Kidney (tissue), 14 donors: ENCODE results near the gene ARID1B. TPM values are rescaled to one million over a fixed set of nuclear protein-coding genes. Genes with fewer than 3 reads are reported as not detected.

Experiments used
- DNase-seq, 5 donors: peaks; one replicate each; pipeline ENCODE4 v3.0.0-alpha.2; 2013 to 2020
- FAIRE-seq: peaks from 2 replicates; lab custom pipeline; 2012; peaks lifted over from hg19 to GRCh38; lab: Jason Lieb, UNC
- H3K27ac ChIP-seq, 2 donors: one replicate each; pipeline ENCODE4 v1.7.0; 2013; ENCODE audit warnings: low read depth in 2 of 2, low read length in 2 of 2, inconsistent platforms in 1 of 2
- H3K27me3 ChIP-seq: one replicate; pipeline ENCODE4 v1.7.1; 2013; ENCODE audit warnings: low read length, inconsistent platforms; ENCODE audit not compliant: control insufficient read depth, insufficient read depth
- H3K36me3 ChIP-seq, 3 donors: one replicate each; pipeline versions ENCODE4 v1.7.0 to v1.7.1; 2013; ENCODE audit warnings: low read length in 3 of 3, control low read depth in 1 of 3, inconsistent platforms in 1 of 3; ENCODE audit not compliant: insufficient read depth in 3 of 3, control insufficient read depth in 2 of 3
- H3K4me1 ChIP-seq, 3 donors: one replicate each; pipeline versions ENCODE4 v1.7.0 to v1.7.1; 2013; ENCODE audit warnings: low read length in 3 of 3, inconsistent platforms in 1 of 3, low read depth in 1 of 3; ENCODE audit not compliant: control insufficient read depth in 2 of 3, insufficient read depth in 2 of 3
- H3K4me3 ChIP-seq, 3 donors: one replicate each; pipeline versions ENCODE4 v1.7.0 to v1.8.1; 2013; ENCODE audit warnings: low read length in 3 of 3, control low read depth in 1 of 3, inconsistent platforms in 1 of 3
- H3K9ac ChIP-seq, 3 donors: one replicate each; pipeline versions ENCODE4 v1.7.0 to v1.7.1; 2013; ENCODE audit warnings: low read length in 3 of 3, control low read depth in 1 of 3, inconsistent platforms in 1 of 3
- H3K9me3 ChIP-seq, 3 donors: one replicate each; pipeline versions ENCODE4 v1.7.0 to v1.7.1; 2013; ENCODE audit warnings: low read length in 3 of 3, control low read depth in 1 of 3, inconsistent platforms in 1 of 3; ENCODE audit not compliant: control insufficient read depth in 2 of 3, insufficient read depth in 1 of 3
- intact Hi-C: fragments of 100-400 bp; cut with DNase I; formaldehyde crosslinking; loops from one replicate; pipeline ENCODE4 v1.11.1; 2022
- polyA plus RNA-seq: library from polyadenylated mRNA; stranded (reverse); fragments of 350-450 nt; fragmentation: Illumina TruSeq; extraction: RNeasy Lipid Tissue Mini Kit (QIAGEN cat#74804); gene quantifications from one replicate; pipeline ENCODE4 v1.2.3, GENCODE V29; 2014; ENCODE audit warnings: low read depth, low replicate concordance; ENCODE audit not compliant: insufficient read depth
- total RNA-seq: library from RNA; stranded (reverse); fragmentation: NEBNext Ultra II Directional; extraction: Animal tissue kit (Norgen Biotek cat#: 25700); gene quantifications from one replicate; pipeline ENCODE4 v1.2.1, GENCODE V29; 2021
- TF ChIP-seq, protein P1 (sequence below): IDR thresholded peaks from 3 replicates; pipeline ENCODE4 v1.5.1; 2012; ENCODE audit warnings: mild to moderate bottlenecking, moderate library complexity, borderline replicate concordance; ENCODE audit not compliant: insufficient read depth; ENCODE audit errors: extremely low read depth
- donor health status: control.
- donor health status: control.
- donor health status: control.
- donor health status: control.
- donor health status: control.
- donor health status: DM: yes; HTN: yes; CAD: no.
- donor health status: Normal renal cell carcinoma (clear cell type).

Gene ARID1B
- total and polyA plus RNA-seq, 2 donors from 2014 or later: 16.4 to 110 TPM

DNA sequence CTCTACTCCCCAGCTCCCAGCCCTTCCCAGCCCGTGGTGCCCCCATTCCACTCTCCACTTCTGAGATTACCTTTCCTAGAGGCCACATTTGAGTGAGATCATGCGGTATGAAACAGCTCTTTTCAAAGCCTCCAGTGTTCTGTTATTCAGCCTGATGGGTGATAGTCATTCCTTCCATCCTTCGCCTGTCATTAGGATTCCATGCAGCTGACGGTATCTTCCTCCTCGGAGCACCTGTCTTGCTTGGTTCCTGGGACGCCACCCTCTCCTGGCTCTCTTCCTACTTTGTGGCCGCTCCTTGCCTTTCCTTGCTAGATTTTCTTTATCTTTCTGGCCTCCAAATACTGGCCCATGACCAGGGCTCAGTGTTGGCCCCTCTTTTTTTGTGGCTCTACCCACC, 137.0 kb downstream of the ARID1B start:
- Histone ChIP-seq H3K27ac (no peak overlapping the region), H3K4me1 (peaks cover 0 to 11% (median 9%) of the 10 kb centered on the region in 3 donors), H3K4me3 (no peak overlapping the region), H3K9me3 (no peaks in the 10 kb centered on the region), H3K36me3 (no peaks in the 10 kb centered on the region), H3K9ac (no peak overlapping the region), H3K27me3 (no peaks in the 10 kb centered on the region)
- TF ChIP-seq, protein P1, sequence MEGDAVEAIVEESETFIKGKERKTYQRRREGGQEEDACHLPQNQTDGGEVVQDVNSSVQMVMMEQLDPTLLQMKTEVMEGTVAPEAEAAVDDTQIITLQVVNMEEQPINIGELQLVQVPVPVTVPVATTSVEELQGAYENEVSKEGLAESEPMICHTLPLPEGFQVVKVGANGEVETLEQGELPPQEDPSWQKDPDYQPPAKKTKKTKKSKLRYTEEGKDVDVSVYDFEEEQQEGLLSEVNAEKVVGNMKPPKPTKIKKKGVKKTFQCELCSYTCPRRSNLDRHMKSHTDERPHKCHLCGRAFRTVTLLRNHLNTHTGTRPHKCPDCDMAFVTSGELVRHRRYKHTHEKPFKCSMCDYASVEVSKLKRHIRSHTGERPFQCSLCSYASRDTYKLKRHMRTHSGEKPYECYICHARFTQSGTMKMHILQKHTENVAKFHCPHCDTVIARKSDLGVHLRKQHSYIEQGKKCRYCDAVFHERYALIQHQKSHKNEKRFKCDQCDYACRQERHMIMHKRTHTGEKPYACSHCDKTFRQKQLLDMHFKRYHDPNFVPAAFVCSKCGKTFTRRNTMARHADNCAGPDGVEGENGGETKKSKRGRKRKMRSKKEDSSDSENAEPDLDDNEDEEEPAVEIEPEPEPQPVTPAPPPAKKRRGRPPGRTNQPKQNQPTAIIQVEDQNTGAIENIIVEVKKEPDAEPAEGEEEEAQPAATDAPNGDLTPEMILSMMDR: no peak
- intact Hi-C loops: no loop called here
- DNase-seq (no peak), FAIRE-seq (no peak)

DNA sequence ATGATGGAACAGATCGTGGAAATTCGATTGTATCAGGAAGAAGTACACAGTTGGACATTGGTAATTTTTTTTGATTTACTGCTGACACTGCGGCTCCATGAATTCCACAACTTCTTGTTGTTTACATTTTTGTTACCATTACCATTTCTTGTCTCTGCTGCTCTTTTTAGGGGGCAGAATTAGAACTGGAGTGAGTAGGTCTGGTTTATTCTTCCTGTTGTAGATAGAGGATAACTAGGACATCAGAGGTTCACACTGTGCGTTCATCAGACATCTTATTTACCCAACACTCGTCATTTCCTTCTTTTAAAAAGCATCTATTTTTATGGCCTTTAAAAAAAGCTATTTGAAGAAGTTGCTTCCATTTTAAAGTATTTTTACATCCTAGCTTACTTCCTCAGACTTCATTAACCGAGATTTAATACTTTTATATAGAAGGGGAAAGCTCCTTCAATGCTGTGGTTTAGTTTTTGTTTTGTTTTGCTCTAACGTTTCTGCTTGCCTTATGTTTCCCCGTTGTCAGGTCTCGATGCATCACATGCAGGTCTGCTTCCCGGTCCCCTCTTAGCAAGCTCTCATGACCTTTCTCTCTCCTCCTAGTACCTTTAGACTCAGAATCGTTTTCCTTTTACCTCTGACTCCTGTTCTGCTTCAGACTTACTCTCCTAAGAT, 139.1 kb downstream of the ARID1B start:
- FAIRE-seq: no peak
- TF ChIP-seq, protein P1: no peak
- Histone ChIP-seq H3K9ac (no peak overlapping the region), H3K4me1 (peaks cover 0 to 12% (median 11%) of the 10 kb centered on the region in 3 donors), H3K27ac (peak overlapping the region in 1 of 2 donors; percentile 23), H3K9me3 (no peaks in the 10 kb centered on the region), H3K4me3 (peak overlapping the region in 1 of 3 donors; percentile 7), H3K36me3 (no peaks in the 10 kb centered on the region), H3K27me3 (no peaks in the 10 kb centered on the region)
- DNase-seq: no peak
- intact Hi-C loops: no loop called here

DNA sequence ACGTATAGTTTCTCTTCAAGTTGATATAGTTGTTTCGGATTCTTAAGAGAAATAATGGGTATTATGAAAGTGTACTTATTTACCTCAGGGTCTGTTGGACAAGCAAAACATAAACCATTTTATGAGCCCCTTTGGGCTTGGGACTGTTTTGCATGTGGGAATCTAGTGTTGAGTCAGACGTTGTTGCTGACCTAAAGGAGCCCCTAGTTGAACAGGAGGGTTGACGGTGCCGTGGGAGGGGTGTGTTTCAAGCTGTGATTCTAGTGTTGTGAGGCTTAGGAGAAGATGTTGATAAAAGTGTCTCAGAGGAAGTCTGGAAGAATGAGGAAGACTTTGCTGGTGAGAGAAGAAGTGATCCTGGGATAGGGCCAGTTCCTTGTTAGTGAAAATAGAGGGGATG, 140.0 kb downstream of the ARID1B start:
- intact Hi-C loops: no loop called here
- Histone ChIP-seq H3K4me3 (no peak overlapping the region), H3K9me3 (no peaks in the 10 kb centered on the region), H3K27ac (no peak overlapping the region), H3K27me3 (no peaks in the 10 kb centered on the region), H3K4me1 (peaks cover 0 to 12% (median 11%) of the 10 kb centered on the region in 3 donors), H3K9ac (no peak overlapping the region), H3K36me3 (no peaks in the 10 kb centered on the region)
- FAIRE-seq (no peak), DNase-seq (no peak)
- TF ChIP-seq, protein P1: no peak
